SK-MEL-5 (cell line): ENCODE results near the gene NEDD9. TPM values are rescaled to one million over a fixed set of nuclear protein-coding genes. Genes with fewer than 3 reads are reported as not detected.

Experiments used
- DNase-seq: peaks from one replicate; pipeline ENCODE4 v3.0.0-alpha.2; 2016; ENCODE audit warnings: low read depth, low spot score
- in situ Hi-C: cut with HindIII; loops from 2 replicates; pipeline ENCODE4 v1.10.0; 2016; ENCODE audit warnings: low sequenced_read_pairs, high pct_unique_total_duplicates, low pct_unique_long_range_greater_than_20kb
- total RNA-seq: library from RNA; depleted of rRNA; stranded (reverse); fragments of >200 nt; shearing (Covaris generic); gene quantifications from 2 replicates; pipeline ENCODE4 v1.2.3, GENCODE V29; 2014

Gene NEDD9
- total RNA-seq, 1 experiment from 2014 or later = 140 TPM

- DNase-seq = peak; percentile 62
- in situ Hi-C loops = no loop called here
Measured at GRCh38 chr6:11179088-11179418, 53.4 kb downstream of the NEDD9 start.

GRCh38 chr6:11177271-11177670 is 55.2 kb downstream of the NEDD9 start:
- no peak for DNase-seq
- in situ Hi-C loops = no loop called here

DNA sequence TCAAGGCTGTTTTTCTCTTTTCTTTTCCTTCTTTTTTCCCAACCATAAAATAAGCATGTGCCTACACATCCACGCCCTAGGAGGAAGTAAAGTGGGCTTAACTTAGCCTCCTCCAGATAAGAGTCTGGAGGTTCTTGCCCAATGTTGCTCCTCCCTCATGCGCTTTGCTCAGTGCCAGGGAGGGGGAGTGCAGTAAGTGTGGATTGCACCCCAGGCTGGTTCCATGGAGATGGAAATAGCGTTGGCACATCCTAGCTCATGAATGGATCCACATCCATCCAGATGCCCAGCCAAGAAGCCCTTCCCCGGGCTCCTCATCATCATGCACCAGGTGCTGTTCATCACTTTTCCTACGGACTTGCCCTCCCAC is 58.2 kb downstream of the NEDD9 start:
- DNase-seq = no peak
- in situ Hi-C loops = no loop called here

DNA sequence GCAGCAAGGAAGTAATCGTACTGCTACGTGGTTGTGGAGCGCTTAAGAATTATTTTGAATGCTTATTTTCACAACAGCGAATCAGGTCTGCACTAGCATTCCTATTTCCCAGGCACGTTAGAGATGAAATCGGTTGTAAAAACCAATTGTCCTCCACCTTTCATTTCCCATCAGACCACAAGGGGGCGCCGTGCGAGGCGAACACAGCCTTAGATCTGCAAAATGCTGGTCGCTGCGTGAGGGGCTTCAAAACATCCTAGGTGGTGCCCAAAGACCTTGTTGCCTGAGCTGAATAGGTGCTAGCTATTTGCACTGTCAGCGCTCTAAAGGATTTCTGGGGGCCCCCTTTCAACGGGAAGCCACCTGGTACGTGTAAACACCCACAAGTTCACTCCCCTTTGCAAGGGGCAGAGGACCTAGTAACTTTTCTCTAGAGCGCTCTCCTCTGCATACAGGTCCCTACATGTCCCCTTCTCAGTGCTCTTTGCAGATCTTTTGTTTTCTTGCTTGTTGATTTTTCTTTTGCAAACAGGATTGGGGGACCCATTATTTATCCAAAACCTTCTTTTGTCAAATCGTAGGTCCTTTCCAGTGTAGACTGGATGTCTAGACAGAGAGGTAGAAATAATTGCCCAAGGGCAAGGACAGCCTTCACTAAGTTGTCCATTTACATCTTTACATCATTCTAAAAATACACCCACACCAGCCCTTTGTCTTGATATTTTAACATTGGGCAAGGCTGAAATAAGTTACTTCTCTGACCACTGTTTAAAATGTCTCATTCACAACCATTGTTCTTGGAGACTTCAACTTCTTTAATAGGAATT is 59.8 kb downstream of the NEDD9 start:
- DNase-seq = peak; percentile 84
- in situ Hi-C loops = no loop called here

- no peak for DNase-seq
- in situ Hi-C loops = no loop called here
Measured at GRCh38 chr6:11171952-11172351, 60.5 kb downstream of the NEDD9 start.

GRCh38 chr6:11168091-11168635 is 64.3 kb downstream of the NEDD9 start:
- in situ Hi-C loops = no loop called here
- DNase-seq = no peak

DNA sequence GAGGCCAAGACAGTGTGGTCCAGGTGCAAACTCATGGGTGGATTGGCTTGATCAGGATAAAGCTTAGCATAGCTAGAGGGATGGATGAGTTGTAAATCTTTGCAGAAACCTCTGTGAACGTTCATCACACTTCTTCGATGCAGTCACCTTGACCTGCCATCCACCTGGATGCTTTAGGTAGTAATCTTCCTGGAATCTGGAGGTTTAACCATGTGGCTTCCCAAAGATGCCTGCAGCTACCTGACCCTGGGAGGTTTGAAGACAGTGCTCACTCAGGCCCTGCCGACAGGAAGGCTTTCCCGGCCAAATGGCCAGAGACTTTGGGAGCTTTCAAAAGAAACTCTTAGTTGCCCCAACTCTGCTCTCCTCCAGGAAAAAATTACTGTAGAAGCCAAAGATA is 65.5 kb downstream of the NEDD9 start:
- in situ Hi-C loops = no loop called here
- no peak for DNase-seq

DNA sequence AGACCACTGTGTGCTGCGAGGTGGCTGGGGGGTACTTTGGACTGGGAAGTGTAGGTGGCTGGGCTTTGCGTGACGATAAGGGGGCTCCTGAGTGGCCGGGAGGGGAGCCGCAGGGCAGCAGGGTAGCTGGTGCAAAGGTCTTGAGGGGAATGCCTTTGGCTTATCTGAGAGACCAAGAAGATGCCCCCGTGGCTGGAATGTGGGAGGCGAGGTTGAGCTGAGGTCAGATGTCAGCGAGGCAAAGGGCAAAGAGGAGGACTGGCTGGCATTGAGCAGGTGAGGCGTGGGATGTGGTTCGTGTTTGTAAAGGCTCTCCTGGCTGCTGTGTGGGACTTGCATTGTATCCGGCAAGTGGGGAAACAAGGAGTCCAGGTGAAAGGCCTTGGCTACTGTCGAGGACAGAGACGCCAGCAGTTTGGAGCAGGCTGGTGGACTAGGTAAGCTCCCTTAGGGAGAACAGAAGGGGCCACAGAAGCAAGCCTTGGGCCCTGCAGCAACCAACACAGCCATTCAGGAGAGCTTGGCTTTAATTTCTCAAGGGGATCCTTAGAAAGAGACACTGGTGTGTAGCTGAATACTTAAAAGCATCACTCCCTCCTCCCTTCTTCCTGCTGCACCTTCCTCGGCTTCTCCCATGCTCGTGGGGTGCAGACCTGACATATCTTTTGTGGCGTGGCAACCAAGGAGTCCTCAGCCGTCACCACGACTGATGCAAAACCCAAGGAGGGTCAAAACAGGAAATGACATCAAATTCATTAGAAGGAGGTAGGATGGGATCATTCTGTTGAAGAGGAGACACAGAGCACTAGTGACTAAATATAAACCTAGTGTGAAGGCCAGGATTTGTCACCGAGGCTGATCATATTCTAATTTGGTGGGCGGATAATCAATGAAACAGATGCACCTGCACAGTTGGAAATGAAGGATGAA is 67.5 kb downstream of the NEDD9 start:
- in situ Hi-C loops = no loop called here
- no peak for DNase-seq

DNA sequence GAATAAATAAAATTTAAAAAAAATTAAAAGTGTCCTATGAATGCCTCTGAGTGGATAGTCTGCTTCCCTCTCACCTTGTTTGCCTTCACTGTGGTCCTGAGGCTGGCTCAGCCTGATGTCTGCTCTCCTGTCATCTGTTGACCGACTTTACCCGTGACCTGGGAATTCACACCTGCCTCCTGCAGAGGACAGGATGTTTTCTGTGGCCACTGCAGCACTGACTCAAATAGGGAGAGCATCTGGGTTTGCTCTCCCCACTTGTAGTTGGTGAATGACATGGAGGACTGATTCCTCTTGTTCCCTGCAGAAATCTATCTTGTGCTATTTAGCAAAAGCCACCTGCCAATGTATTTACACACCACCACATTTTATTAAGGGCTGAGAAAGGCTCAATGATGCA is 68.5 kb downstream of the NEDD9 start:
- in situ Hi-C loops = no loop called here
- DNase-seq = no peak

- in situ Hi-C loops = no loop called here
Measured at GRCh38 chr6:11162262-11162661, 70.2 kb downstream of the NEDD9 start.

DNA sequence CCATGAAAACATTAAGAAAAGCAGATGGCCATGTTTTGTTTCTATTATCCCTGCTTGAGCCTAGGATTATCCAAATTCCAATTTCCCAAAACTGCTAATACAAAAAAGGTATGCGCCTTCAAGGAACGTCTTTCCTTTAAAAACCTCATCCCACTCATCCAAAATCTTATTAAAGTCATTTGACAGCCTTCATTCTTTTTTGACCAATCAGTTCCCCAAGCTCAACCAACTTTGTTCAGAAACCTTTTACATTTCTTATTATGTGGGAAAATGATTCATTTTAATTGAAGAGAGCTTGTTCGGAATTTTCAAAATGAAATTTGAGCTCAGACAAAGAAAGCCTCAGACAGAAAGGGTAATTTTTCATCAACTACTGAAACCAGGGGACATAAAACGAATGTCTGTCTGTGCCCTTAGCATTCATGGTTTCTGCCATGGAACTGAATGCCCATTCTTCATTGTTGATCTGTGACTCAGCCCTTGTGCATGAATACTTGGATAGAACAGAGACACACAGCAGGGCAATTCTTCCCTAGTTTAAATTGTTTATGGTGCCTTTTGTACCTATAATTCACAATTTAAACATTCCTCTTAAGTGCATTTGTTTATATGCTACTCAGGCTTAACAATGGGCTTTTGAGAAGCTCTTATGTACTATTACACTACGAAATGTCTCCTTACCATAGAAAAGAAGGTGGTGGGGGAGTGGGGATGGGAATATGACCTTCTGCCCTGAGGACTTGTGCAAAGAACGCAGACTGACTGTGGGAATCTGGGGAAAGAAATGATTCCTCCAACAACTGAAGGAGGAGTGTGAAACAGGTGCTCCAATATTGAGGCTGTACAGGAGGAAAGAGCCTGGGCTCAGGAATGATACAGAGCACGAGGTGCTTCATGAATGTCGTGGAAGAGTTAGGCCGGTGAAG is 71.2 kb downstream of the NEDD9 start:
- peak; percentile 100 for DNase-seq
- in situ Hi-C loops = no loop called here

More at GRCh38 chr6:11162262-11162661, 70.2 kb downstream of the NEDD9 start:
- DNase-seq = no peak

DNA sequence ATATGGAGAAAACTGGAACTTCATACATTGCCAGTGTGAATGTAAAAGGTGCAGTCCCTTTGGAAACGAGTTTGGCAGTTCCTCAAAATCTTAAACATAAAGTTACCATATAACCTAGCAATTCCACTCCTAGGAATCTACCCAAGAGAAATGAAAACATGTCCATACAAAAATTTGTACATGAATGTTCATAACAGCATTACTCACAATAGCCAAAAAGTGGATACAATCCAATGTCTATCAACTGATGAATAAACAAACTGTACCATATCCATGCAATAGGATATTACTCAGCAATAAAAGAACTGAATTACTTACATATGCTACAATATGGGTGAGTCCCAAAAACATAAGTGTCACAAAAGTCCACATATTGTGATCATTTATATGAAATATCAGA is 72.3 kb downstream of the NEDD9 start:
- in situ Hi-C loops = no loop called here
- no peak for DNase-seq

- in situ Hi-C loops = no loop called here
- no peak for DNase-seq
Measured at GRCh38 chr6:11155589-11155988, 76.9 kb downstream of the NEDD9 start.

DNA sequence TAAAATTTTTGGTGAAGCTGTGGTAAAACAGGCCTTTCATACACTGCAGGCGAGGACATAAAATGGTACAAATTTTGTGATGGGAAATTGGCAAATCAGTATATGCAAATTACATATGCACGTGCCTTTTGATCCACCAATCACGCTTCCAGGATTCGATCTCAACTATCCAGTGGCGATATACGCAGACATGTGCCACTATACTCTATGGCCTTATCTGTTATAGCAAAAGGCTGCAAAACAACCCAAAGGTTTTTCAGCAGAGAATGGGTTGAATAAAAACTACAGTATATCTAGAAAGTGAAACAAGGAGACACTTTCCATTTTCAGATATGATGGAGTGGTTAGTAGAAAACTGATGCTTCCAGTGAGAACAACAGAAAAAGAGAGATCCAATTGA is 79.0 kb downstream of the NEDD9 start:
- DNase-seq = no peak
- in situ Hi-C loops = no loop called here

DNA sequence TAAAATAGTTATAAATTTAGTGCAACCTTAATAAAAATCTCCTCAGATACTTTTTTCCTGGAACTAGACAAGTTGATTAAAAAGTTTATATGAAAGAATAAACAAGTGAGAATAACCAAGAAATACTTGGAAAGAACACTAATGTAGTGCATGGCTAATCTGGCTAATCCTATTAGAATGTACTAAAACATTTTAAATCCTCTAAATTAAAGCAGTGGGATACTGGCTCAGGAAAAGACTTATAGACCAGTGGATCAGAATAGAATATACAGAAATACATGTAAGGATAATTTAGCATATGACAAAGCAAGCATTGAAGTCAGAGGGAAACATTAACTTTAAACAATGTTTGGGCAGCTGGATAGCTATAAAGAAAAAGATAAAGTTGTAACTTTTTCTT is 79.9 kb downstream of the NEDD9 start:
- in situ Hi-C loops = no loop called here
- DNase-seq = no peak

DNA sequence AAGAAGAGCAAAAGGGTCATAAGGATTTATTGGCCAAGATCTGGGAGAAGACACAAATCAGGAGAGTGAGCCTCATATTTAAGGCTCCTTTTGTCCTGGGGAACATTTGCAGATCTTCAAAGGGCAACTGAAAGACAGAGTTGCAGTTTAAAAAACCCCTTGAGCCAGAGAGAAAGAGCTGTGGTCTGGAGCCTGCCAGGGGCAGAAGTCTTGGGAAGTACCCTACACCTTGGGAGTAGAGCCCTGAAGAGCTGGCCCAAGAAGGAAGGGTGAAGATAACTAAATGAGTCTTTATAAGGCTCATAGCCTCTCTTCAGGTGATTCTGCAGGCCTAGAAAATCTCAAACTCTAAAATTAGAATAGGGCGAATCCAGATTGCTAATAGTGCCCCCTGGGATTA is 81.0 kb downstream of the NEDD9 start:
- in situ Hi-C loops = no loop called here
- DNase-seq = no peak

DNA sequence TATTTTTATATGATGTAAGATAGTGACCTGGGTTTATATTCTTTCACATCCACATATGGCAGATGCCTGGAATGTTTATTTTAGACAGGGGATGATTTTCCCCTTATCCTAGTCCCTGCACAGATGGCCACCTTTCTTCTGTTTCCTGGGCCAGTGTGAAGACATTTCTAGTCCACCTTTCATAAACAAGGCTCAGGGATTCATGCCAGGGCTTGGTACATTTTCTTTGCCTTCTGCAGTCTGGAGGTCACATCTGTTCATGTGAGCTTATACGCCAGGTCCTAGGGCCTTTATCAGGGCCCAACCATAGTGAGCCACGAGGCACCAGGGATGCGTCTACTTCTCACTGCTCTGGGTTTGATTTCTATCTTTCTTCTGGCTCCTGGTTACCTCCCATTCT is 82.9 kb downstream of the NEDD9 start:
- in situ Hi-C loops = no loop called here
- DNase-seq = no peak
